H1 (cell line): ENCODE measurements around the gene CHRNA4. TPM values are rescaled to one million over a fixed set of nuclear protein-coding genes. Genes with fewer than 3 reads are reported as not detected.

Source experiments
- CTCF ChIA-PET: fragments of 300-600 bp; sonication (Branson Sonifier 250); formaldehyde crosslinking; loops from one replicate; lab custom pipeline; 2021; ENCODE audit not compliant: partially characterized antibody; lab: Charles Lee
- POLR2A ChIA-PET: fragments of 300-600 bp; sonication (Branson Sonifier 250); formaldehyde crosslinking; loops from one replicate; lab custom pipeline; 2021; ENCODE audit warnings: inconsistent platforms; ENCODE audit not compliant: partially characterized antibody; lab: Charles Lee
- DNase-seq, 2 experiments: peaks; one replicate each; pipeline versions ENCODE4 v3.0.0 to v3.0.0-alpha.2; 2010 to 2022; ENCODE audit warnings: low spot score in 2 of 2, low read depth in 1 of 2, mixed read lengths in 1 of 2
- FAIRE-seq: peaks from 2 replicates; lab custom pipeline; 2011; peaks lifted over from hg19 to GRCh38; lab: Jason Lieb, UNC
- H2AFZ ChIP-seq: 2 replicates; pipeline ENCODE4 v1.8.1; 2012; ENCODE audit warnings: low read length, inconsistent platforms
- H2AK5ac ChIP-seq: 2 replicates; pipeline ENCODE4 v1.6.1; 2013; ENCODE audit warnings: low read depth, low read length
- H2BK120ac ChIP-seq: replicated peaks from 2 replicates; pipeline ENCODE3; 2013; ENCODE audit warnings: low read depth, low read length, inconsistent platforms
- H2BK12ac ChIP-seq: 2 replicates; pipeline ENCODE4 v1.6.1; 2013; ENCODE audit warnings: low read depth, low read length
- H2BK15ac ChIP-seq: 2 replicates; pipeline ENCODE4 v1.6.1; 2013; ENCODE audit warnings: low read length
- H2BK20ac ChIP-seq: 2 replicates; pipeline ENCODE4 v1.6.1; 2013; ENCODE audit warnings: low read length
- H2BK5ac ChIP-seq: 2 replicates; pipeline ENCODE4 v1.6.1; 2013; ENCODE audit warnings: low read depth, low read length
- H3K14ac ChIP-seq: 2 replicates; pipeline ENCODE4 v1.6.1; 2013; ENCODE audit warnings: inconsistent platforms; ENCODE audit not compliant: insufficient read length
- H3K18ac ChIP-seq: 2 replicates; pipeline ENCODE4 v1.6.1; 2013; ENCODE audit warnings: low read length; ENCODE audit errors: extremely low read depth
- H3K23ac ChIP-seq: 2 replicates; pipeline ENCODE4 v1.6.1; 2013; ENCODE audit warnings: inconsistent platforms; ENCODE audit not compliant: insufficient read length
- H3K23me2 ChIP-seq: 2 replicates; pipeline ENCODE4 v1.6.1; 2013; ENCODE audit warnings: low read depth, low read length
- H3K27ac ChIP-seq: 2 replicates; pipeline ENCODE4 v1.6.1; 2011; ENCODE audit warnings: low read depth, low read length, inconsistent platforms
- H3K27me3 ChIP-seq, 4 experiments: replicated peaks in 1 of 4; 1 replicate in 1 of 4; 2 replicates in 3 of 4; pipeline versions ENCODE4 v1.6.1 to v1.8.1; 2011 to 2013; ENCODE audit warnings: low read length in 3 of 4, mild to moderate bottlenecking in 3 of 4, inconsistent platforms in 2 of 4, mixed read lengths in 2 of 4, moderate library complexity in 1 of 4; ENCODE audit not compliant: control insufficient read depth in 3 of 4, insufficient read depth in 3 of 4; ENCODE audit errors: extremely low read depth in 1 of 4
- H3K36me3 ChIP-seq, 4 experiments: 2 replicates each; pipeline versions ENCODE4 v1.6.1 to v1.8.1; 2011 to 2013; ENCODE audit warnings: mild to moderate bottlenecking in 4 of 4, low read length in 3 of 4, moderate library complexity in 2 of 4, control low read depth in 1 of 4, inconsistent platforms in 1 of 4; ENCODE audit not compliant: insufficient read depth in 4 of 4, control insufficient read depth in 2 of 4
- H3K4ac ChIP-seq: replicated peaks from 2 replicates; pipeline ENCODE3; 2013; ENCODE audit warnings: low read length, low read depth, mixed read lengths, inconsistent platforms; ENCODE audit not compliant: insufficient read length
- H3K4me1 ChIP-seq, 4 experiments: replicated peaks in 1 of 4; 1 replicate in 1 of 4; 2 replicates in 3 of 4; pipeline versions ENCODE4 v1.6.1 to v1.8.1; 2011 to 2013; ENCODE audit warnings: low read length in 3 of 4, inconsistent platforms in 2 of 4, mixed read lengths in 1 of 4; ENCODE audit not compliant: insufficient read depth in 4 of 4, control insufficient read depth in 3 of 4
- H3K4me2 ChIP-seq, 2 experiments: 2 replicates each; pipeline versions ENCODE4 v1.6.1 to v1.8.1; 2011 to 2013; ENCODE audit warnings: low read depth in 2 of 2, low read length in 2 of 2, control low read depth in 1 of 2, inconsistent platforms in 1 of 2, mild to moderate bottlenecking in 1 of 2; ENCODE audit not compliant: insufficient read depth in 1 of 2
- H3K4me3 ChIP-seq, 4 experiments: fragments of 200-600, 300-600 bp in 1 of 4; sonication (generic), shearing (Covaris generic), sonication (Bioruptor Twin) in 1 of 4; 2 replicates each; pipeline versions ENCODE4 v1.5.1 to v1.8.1; 2011 to 2016; ENCODE audit warnings: low read length in 4 of 4, low read depth in 3 of 4, control low read depth in 2 of 4, inconsistent platforms in 2 of 4, mild to moderate bottlenecking in 2 of 4, mixed read lengths in 1 of 4, moderate library complexity in 1 of 4; ENCODE audit not compliant: insufficient read depth in 2 of 4; ENCODE audit errors: extremely low read depth in 1 of 4
- H3K56ac ChIP-seq: replicated peaks from 2 replicates; pipeline ENCODE3; 2013; ENCODE audit warnings: low read depth, mild to moderate bottlenecking, mixed read lengths, low read length, inconsistent platforms; ENCODE audit not compliant: insufficient read length
- H3K79me1 ChIP-seq: 2 replicates; pipeline ENCODE4 v1.6.1; 2013; ENCODE audit warnings: low read depth, low read length, control low read depth
- H3K79me2 ChIP-seq, 2 experiments: 2 replicates each; pipeline versions ENCODE4 v1.6.1 to v1.8.1; 2012 to 2013; ENCODE audit warnings: low read length in 2 of 2, mild to moderate bottlenecking in 2 of 2, inconsistent platforms in 1 of 2; ENCODE audit not compliant: insufficient read depth in 2 of 2, control insufficient read depth in 1 of 2
- H3K9ac ChIP-seq, 4 experiments: replicated peaks in 1 of 4; 1 replicate in 1 of 4; 2 replicates in 3 of 4; pipeline versions ENCODE4 v1.6.1 to v1.8.1; 2011 to 2013; ENCODE audit warnings: low read depth in 3 of 4, low read length in 3 of 4, control low read depth in 2 of 4, mild to moderate bottlenecking in 2 of 4, moderate library complexity in 2 of 4, inconsistent platforms in 1 of 4; ENCODE audit errors: extremely low read depth in 1 of 4
- H3K9me3 ChIP-seq, 2 experiments: 2 replicates each; pipeline versions ENCODE4 v1.6.1 to v1.8.1; 2012 to 2013; ENCODE audit warnings: mild to moderate bottlenecking in 2 of 2, moderate library complexity in 2 of 2, control low read depth in 1 of 2, inconsistent platforms in 1 of 2, low read depth in 1 of 2, low read length in 1 of 2, mixed read lengths in 1 of 2; ENCODE audit not compliant: insufficient read depth in 2 of 2
- H4K20me1 ChIP-seq, 2 experiments: replicated peaks in 1 of 2; 2 replicates each; pipeline versions ENCODE3 to v1.8.1; 2011 to 2013; ENCODE audit warnings: inconsistent platforms in 2 of 2, low read length in 2 of 2, mild to moderate bottlenecking in 1 of 2; ENCODE audit not compliant: insufficient read depth in 2 of 2, control insufficient read depth in 1 of 2
- H4K5ac ChIP-seq: 2 replicates; pipeline ENCODE4 v1.6.1; 2013; ENCODE audit warnings: low read length, low read depth, mixed read lengths, inconsistent platforms; ENCODE audit not compliant: insufficient read length
- H4K8ac ChIP-seq: 2 replicates; pipeline ENCODE4 v1.8.0; 2013; ENCODE audit warnings: mild to moderate bottlenecking, moderate library complexity, low read length, inconsistent platforms; ENCODE audit not compliant: insufficient read depth; ENCODE audit errors: extremely low read depth
- H4K91ac ChIP-seq: replicated peaks from 2 replicates; pipeline ENCODE3; 2013; ENCODE audit warnings: low read length, mixed read lengths, inconsistent platforms; ENCODE audit not compliant: insufficient read length
- BACH1 ChIP-seq: IDR thresholded peaks from 2 replicates; pipeline ENCODE4 v1.6.1; 2012; ENCODE audit warnings: low read length, improper control_type of control experiment
- CBX8 ChIP-seq: fragments of 300-800, 300-1000 bp; sonication (generic); IDR thresholded peaks from 2 replicates; pipeline ENCODE4 v1.7.1; 2016; ENCODE audit warnings: low read depth, low read length, borderline replicate concordance
- CHD1 ChIP-seq: IDR thresholded peaks from 2 replicates; pipeline ENCODE4 v1.6.1; 2012; ENCODE audit warnings: low read depth, low read length, improper control_type of control experiment
- EP300 ChIP-seq, 2 experiments: IDR thresholded peaks; 1 replicate in 1 of 2; 2 replicates in 1 of 2; pipeline ENCODE4 v1.6.1; 2011 to 2012; ENCODE audit warnings: low read depth in 2 of 2, low read length in 2 of 2, mild to moderate bottlenecking in 2 of 2, borderline replicate concordance in 1 of 2, inconsistent platforms in 1 of 2, moderate library complexity in 1 of 2
- GTF2F1 ChIP-seq: IDR thresholded peaks from 2 replicates; pipeline ENCODE4 v1.6.1; 2012; ENCODE audit warnings: low read depth, low read length, improper control_type of control experiment, borderline replicate concordance
- HDAC2 ChIP-seq, 2 experiments: fragments of 300-600 bp in 1 of 2; sonication (generic) in 1 of 2; IDR thresholded peaks; 2 replicates each; pipeline ENCODE4 v1.6.1; 2011 to 2012; ENCODE audit warnings: low read depth in 2 of 2, low read length in 2 of 2, mild to moderate bottlenecking in 2 of 2, moderate library complexity in 2 of 2, borderline replicate concordance in 1 of 2, inconsistent platforms in 1 of 2
- JUND ChIP-seq: IDR thresholded peaks from 2 replicates; pipeline ENCODE4 v1.6.1; 2011; ENCODE audit warnings: mild to moderate bottlenecking, improper control_type of control experiment, low read length
- MAFK ChIP-seq: IDR thresholded peaks from 2 replicates; pipeline ENCODE4 v1.6.1; 2012; ENCODE audit warnings: low read depth, mild to moderate bottlenecking, improper control_type of control experiment, low read length
- SAP30 ChIP-seq: fragments of 300-600 bp; sonication (generic); IDR thresholded peaks from 2 replicates; pipeline ENCODE4 v1.7.1; 2012; ENCODE audit warnings: low read length, moderate library complexity, mild to moderate bottlenecking, inconsistent platforms; ENCODE audit not compliant: insufficient read depth, insufficient replicate concordance
- SIN3A ChIP-seq, 2 experiments: IDR thresholded peaks in 1 of 2; conservative IDR thresholded peaks in 1 of 2; 2 replicates each; pipeline ENCODE4 v1.6.1; 2011 to 2012; ENCODE audit warnings: low read length in 2 of 2, improper control_type of control experiment in 1 of 2, low read depth in 1 of 2, mild to moderate bottlenecking in 1 of 2
- TAF1 ChIP-seq: IDR thresholded peaks from 2 replicates; pipeline ENCODE4 v1.6.1; 2011; ENCODE audit warnings: mild to moderate bottlenecking, low read depth, low read length
- ZNF274 ChIP-seq: IDR thresholded peaks from 2 replicates; pipeline ENCODE4 v1.7.0; 2012; ENCODE audit warnings: low read length, borderline replicate concordance; ENCODE audit errors: extremely low read depth
- WGBS, 2 experiments: shearing (Covaris generic) in 1 of 2; methylation state at CpG; one replicate each; pipeline versions ENCODE4 v1.1.6 to v1.1.7; 2013 to 2015; ENCODE audit warnings: low lambda C conversion rate in 2 of 2, mixed read lengths in 2 of 2, inconsistent platforms in 1 of 2, low coverage in 1 of 2, missing lambda C conversion rate in 1 of 2; ENCODE audit not compliant: insufficient replicate concordance in 2 of 2, insufficient coverage in 1 of 2, insufficient read length in 1 of 2; ENCODE audit errors: extremely low coverage in 1 of 2, missing lambda C conversion rate in 1 of 2; 5-methylcytosine and 5-hydroxymethylcytosine counted together
- polyA plus RNA-seq, 7 experiments: library from polyadenylated mRNA; depleted of rRNA in 3 of 7; stranded (reverse) in 5 of 7; unstranded in 2 of 7; fragments of >200 nt in 5 of 7; fragments of 200-250 nt in 2 of 7; gene quantifications; 1 replicate in 5 of 7; 2 replicates in 1 of 7; 4 replicates in 1 of 7; pipeline versions ENCODE4 v1.2.1 to v1.2.3, GENCODE V29; 2011 to 2013; ENCODE audit warnings: missing spikeins in 2 of 7, mixed read lengths in 2 of 7
- total RNA-seq: library from RNA; stranded (reverse); fragmentation: NEBNext Ultra II Directional; extraction: Animal tissue kit (Norgen Biotek cat#: 25700); gene quantifications from 2 replicates; pipeline ENCODE4 v1.2.1, GENCODE V29; 2021

The CHRNA4 gene
- total and polyA plus RNA-seq, 2 of the 8 experiments (the other 6 are each of a cell fraction or from before 2014, with no cell fraction given): 4.3 to 5.7 TPM

- CTCF ChIA-PET: interaction anchor here (0.6 to 5.9 kb wide), 13 partner anchors 11 to 165 kb away, joined by 3 to 43 read pairs (median 4); no protein-coding TSS in a partner anchor
- Histone ChIP-seq H3K4ac (no peak overlapping the region), H3K56ac (no peak overlapping the region), H2BK20ac (no peak overlapping the region), H3K79me2 (no peaks in the 10 kb centered on the region), H2BK5ac (no peak overlapping the region), H2BK12ac (no peak overlapping the region), H4K20me1 (no peaks in the 10 kb centered on the region), H3K4me3 (no peak overlapping the region), H2BK120ac (no peak overlapping the region), H3K14ac (no peak overlapping the region), H3K9ac (no peak overlapping the region), H3K36me3 (no peaks in the 10 kb centered on the region), H3K23ac (no peak overlapping the region), H4K8ac (no peak overlapping the region), H2BK15ac (no peak overlapping the region), H3K27ac (no peak overlapping the region), H3K9me3 (peaks cover 6 to 20% of the 10 kb centered on the region in 2 experiments; a peak in 3 of 4 replicates), H3K4me1 (peaks cover 0 to 5% (median 1%) of the 10 kb centered on the region in 4 experiments; a peak in 3 of 7 replicates), H3K79me1 (no peaks in the 10 kb centered on the region), H3K23me2 (no peaks in the 10 kb centered on the region)
- 83% methylated on average over 15 of the region's 18 CpGs; no CpG with 5 or more reads in 1 of the 2 experiments for WGBS, 2 experiments
- DNase-seq (no peak), FAIRE-seq (no peak)
- POLR2A ChIA-PET: interaction anchor here (1.2 kb wide), 1 partner anchor 36 kb away, joined by 3 read pairs; no protein-coding TSS in a partner anchor
- TF ChIP-seq HDAC2 (IDR thresholded peaks at IDR 0.05; ENCODE audit: borderline replicate concordance in 1 of 2, low read depth in 2 of 2, low read length in 2 of 2) (no peak), EP300 (IDR thresholded peaks at IDR 0.05; ENCODE audit: borderline replicate concordance in 1 of 2, low read depth in 2 of 2, low read length in 2 of 2) (no peak), JUND (no peak), GTF2F1 (no peak), SIN3A (conservative IDR thresholded peaks at IDR 0.05 in 1 of 2, IDR thresholded peaks at IDR 0.05 in 1 of 2; ENCODE audit: low read depth in 1 of 2, low read length in 2 of 2) (no peak), BACH1 (no peak), ZNF274 (no peak), SAP30 (no peak), MAFK (no peak), CHD1 (no peak), TAF1 (no peak), CBX8 (no peak)
- TF ChIP-seq, all 59 proteins: peak for 0
- Histone ChIP-seq H3K27me3 (no peaks in the 10 kb centered on the region), H4K5ac (no peak overlapping the region), H3K4me2 (no peak overlapping the region), H2AFZ (no peak overlapping the region), H4K91ac (no peak overlapping the region), H2AK5ac (no peak overlapping the region), H3K18ac (no peak overlapping the region)
These were observed 31.6 kb downstream of the CHRNA4 start for GRCh38 chr20:63329331-63330083.
